Activated naive CD8-positive, alpha-beta T cell treated with anti-CD3 and anti-CD28 coated beads, Interleukin-2, amount 50 U/mL, for 24 hours (primary cell): ENCODE data around the gene IL17RC.
"Not testable (repeated sequence)": the region's sequence is repeated elsewhere in the genome, so short reads cannot be mapped to it uniquely, and the experiment has no call there.

Experiments
- ATAC-seq: fragments of 150-1000 bp; cut with Tn5 transposase; one replicate; pipeline ENCODE4 v1.10.0; 2021
- DNase-seq: peaks from one replicate; pipeline ENCODE4 v3.0.0; 2021
- H3K27ac Mint-ChIP-seq: one replicate; pipeline ENCODE4 v1.8.0; 2021; ENCODE audit warnings: mild to moderate bottlenecking, mixed read lengths
- H3K27me3 Mint-ChIP-seq: one replicate; pipeline ENCODE4 v1.8.0; 2021; ENCODE audit warnings: mixed read lengths
- H3K36me3 Mint-ChIP-seq: one replicate; pipeline ENCODE4 v1.8.0; 2021; ENCODE audit warnings: low read depth, mixed read lengths
- H3K4me1 Mint-ChIP-seq: one replicate; pipeline ENCODE4 v1.8.0; 2021; ENCODE audit warnings: mixed read lengths
- H3K4me3 Mint-ChIP-seq: one replicate; pipeline ENCODE4 v1.8.0; 2021; ENCODE audit warnings: mild to moderate bottlenecking, moderate library complexity, mixed read lengths
- H3K9me3 Mint-ChIP-seq: one replicate; pipeline ENCODE4 v1.8.0; 2021; ENCODE audit warnings: mixed read lengths

Gene IL17RC, protein sequence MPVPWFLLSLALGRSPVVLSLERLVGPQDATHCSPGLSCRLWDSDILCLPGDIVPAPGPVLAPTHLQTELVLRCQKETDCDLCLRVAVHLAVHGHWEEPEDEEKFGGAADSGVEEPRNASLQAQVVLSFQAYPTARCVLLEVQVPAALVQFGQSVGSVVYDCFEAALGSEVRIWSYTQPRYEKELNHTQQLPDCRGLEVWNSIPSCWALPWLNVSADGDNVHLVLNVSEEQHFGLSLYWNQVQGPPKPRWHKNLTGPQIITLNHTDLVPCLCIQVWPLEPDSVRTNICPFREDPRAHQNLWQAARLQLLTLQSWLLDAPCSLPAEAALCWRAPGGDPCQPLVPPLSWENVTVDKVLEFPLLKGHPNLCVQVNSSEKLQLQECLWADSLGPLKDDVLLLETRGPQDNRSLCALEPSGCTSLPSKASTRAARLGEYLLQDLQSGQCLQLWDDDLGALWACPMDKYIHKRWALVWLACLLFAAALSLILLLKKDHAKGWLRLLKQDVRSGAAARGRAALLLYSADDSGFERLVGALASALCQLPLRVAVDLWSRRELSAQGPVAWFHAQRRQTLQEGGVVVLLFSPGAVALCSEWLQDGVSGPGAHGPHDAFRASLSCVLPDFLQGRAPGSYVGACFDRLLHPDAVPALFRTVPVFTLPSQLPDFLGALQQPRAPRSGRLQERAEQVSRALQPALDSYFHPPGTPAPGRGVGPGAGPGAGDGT

GRCh38 chr3:9916734-9917680, at the start of gene IL17RC:
TSS of gene IL17RC (plus strand) at chr3:9917098. CDS start at chr3:9917316, 218 bp downstream.
- H3K36me3 Mint-ChIP-seq, result no peaks in the 10 kb centered on the region
- DNase-seq, result peak; percentile 53
- peak within 1 kb of the TSS; percentile 59 for H3K27ac Mint-ChIP-seq
- H3K9me3 Mint-ChIP-seq, result no peaks in the 10 kb centered on the region
- peak within 1 kb of the TSS; percentile 68 for H3K4me3 Mint-ChIP-seq
- peaks cover 18% of the 10 kb centered on the region for H3K4me1 Mint-ChIP-seq
- peak; percentile 76 for ATAC-seq
- H3K27me3 Mint-ChIP-seq, result peaks cover 3% of the 10 kb centered on the region

- H3K4me1 Mint-ChIP-seq, result no peaks in the 10 kb centered on the region
- no peak for ATAC-seq
Measured at GRCh38 chr3:9867106-9867505, 49.8 kb upstream of the IL17RC start.

GRCh38 chr3:9869955-9870354, 46.9 kb upstream of the IL17RC start:
- H3K4me1 Mint-ChIP-seq, result no peaks in the 10 kb centered on the region
- no peak for DNase-seq
- no peaks in the 10 kb centered on the region for H3K36me3 Mint-ChIP-seq
- no peak overlapping the region for H3K27ac Mint-ChIP-seq
- H3K27me3 Mint-ChIP-seq, result no peaks in the 10 kb centered on the region
- H3K4me3 Mint-ChIP-seq, result no peak overlapping the region
- no peak for ATAC-seq
- H3K9me3 Mint-ChIP-seq, result no peaks in the 10 kb centered on the region

More at GRCh38 chr3:9867106-9867505, 49.8 kb upstream of the IL17RC start:
- Mint-ChIP-seq H3K4me3 (no peak overlapping the region), H3K9me3 (no peaks in the 10 kb centered on the region), H3K27me3 (peaks cover 3% of the 10 kb centered on the region), H3K36me3 (no peaks in the 10 kb centered on the region), H3K27ac (no peak overlapping the region)
- no peak for DNase-seq

GRCh38 chr3:9870978-9871377, 45.9 kb upstream of the IL17RC start:
- no peaks in the 10 kb centered on the region for H3K4me1 Mint-ChIP-seq
- no peaks in the 10 kb centered on the region for H3K36me3 Mint-ChIP-seq
- no peak overlapping the region for H3K27ac Mint-ChIP-seq
- no peak for ATAC-seq
- no peaks in the 10 kb centered on the region for H3K9me3 Mint-ChIP-seq
- no peak for DNase-seq
- H3K4me3 Mint-ChIP-seq, result no peak overlapping the region
- no peaks in the 10 kb centered on the region for H3K27me3 Mint-ChIP-seq

DNA sequence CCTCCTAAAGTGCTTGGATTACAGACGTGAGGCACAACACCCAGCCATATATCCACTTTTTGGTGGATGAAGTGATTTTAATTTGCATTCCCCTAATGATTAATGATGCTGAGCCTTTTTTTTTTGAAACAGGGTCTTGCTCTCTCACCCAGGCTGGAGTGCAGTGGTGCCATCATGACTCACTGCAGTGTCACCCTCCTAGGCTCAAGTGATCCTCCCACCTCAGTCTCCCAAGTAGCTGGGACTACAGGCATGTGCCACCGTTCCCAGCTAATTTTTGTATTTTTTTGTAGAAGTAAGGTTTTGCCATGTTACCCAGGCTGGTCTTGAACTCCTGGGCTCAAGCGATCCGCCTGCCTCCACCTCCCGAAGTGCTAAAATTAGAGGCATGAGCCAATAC, 44.8 kb upstream of the IL17RC start:
- not testable (repeated sequence) for DNase-seq, H3K4me1 Mint-ChIP-seq, H3K27me3 Mint-ChIP-seq, H3K4me3 Mint-ChIP-seq, H3K36me3 Mint-ChIP-seq, ATAC-seq, H3K9me3 Mint-ChIP-seq, H3K27ac Mint-ChIP-seq

DNA sequence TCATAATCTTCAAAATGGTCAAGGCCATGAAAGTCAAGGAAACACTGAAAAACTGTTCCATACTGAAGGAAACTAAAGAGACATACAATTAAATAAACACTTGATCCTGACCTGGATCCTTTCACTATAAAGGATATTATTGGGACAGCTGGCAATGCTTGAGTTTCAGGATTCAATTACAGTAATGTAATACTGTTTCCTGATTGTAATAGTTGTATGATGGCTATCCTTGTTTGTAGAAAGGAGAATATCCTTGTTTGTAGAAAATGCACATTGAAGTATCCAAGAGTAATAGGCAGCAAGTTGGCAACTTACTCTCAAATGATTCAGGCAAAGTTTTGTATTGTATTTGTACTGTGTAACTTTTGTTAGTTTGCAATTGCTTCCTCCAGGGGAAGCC, 41.5 kb upstream of the IL17RC start:
- no peaks in the 10 kb centered on the region for H3K36me3 Mint-ChIP-seq
- H3K4me3 Mint-ChIP-seq, result no peak overlapping the region
- ATAC-seq, result no peak
- DNase-seq, result no peak
- no peaks in the 10 kb centered on the region for H3K27me3 Mint-ChIP-seq
- no peaks in the 10 kb centered on the region for H3K4me1 Mint-ChIP-seq
- H3K27ac Mint-ChIP-seq, result no peak overlapping the region
- H3K9me3 Mint-ChIP-seq, result no peaks in the 10 kb centered on the region

DNA sequence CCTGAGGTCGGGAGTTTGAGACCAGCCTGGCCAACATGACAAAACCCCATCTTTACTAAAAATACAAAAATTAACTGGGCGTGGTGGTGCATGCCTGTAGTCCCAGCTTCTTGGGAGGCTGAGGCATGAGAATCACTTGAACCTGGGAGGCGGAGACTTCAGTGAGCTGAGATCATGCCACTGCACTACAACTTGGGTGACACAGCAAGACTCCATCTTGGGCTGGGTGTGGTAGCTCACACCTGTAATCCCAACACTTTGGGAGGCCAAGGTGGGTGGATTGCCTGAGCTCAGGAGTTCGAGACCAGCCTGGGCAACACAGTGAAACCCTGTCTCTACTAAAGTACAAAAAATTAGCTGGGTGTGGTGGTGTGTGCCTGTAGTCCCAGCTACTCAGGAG, 40.6 kb upstream of the IL17RC start:
- H3K4me1 Mint-ChIP-seq, H3K27me3 Mint-ChIP-seq, H3K27ac Mint-ChIP-seq, H3K9me3 Mint-ChIP-seq, H3K36me3 Mint-ChIP-seq, ATAC-seq, DNase-seq, H3K4me3 Mint-ChIP-seq: not testable (repeated sequence)

DNA sequence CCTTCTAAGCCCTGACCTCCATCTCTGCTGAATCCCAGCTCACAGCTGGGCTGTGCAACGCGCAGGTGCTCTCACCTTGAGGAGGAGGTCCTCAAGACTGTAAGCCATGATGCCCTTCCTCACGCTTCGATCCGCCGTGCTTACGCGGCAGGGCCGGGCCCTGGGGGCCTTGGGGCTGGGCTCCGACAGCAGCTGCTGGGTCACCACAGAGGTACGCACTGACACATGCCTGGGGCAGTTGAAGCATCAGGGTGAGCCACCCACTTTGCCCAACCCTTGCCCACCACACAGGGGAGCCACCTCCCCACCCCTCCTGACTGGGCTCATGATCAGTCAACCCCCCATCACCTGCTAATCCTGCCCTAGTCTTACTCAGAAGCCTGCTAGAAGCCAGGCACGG, 39.9 kb upstream of the IL17RC start:
- Mint-ChIP-seq H3K4me1 (no peaks in the 10 kb centered on the region), H3K27ac (no peak overlapping the region), H3K36me3 (no peaks in the 10 kb centered on the region), H3K4me3 (no peak overlapping the region), H3K27me3 (no peaks in the 10 kb centered on the region), H3K9me3 (no peaks in the 10 kb centered on the region)
- peak; percentile 61 for ATAC-seq
- DNase-seq, result no peak

DNA sequence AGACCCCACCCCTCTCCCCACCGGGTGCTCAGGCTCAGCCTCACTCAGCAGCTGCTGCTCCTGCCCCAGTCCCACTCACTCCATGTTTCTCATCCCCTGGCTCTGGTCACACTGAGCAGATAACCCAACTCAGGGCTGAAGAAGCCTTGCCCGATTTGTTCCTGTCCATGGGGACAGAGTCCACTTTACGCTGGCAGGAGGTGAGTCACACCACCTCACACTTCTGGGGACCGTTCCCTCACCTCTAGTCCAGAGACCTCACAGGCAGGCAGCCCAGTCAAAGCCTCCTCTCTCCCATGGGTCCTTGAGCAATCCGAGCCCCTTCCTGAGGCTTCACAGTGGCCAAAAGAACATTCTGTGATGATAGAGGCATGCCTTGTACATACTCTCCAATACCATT, 38.2 kb upstream of the IL17RC start:
- H3K27me3 Mint-ChIP-seq, result no peaks in the 10 kb centered on the region
- H3K4me3 Mint-ChIP-seq, result no peak overlapping the region
- no peak for DNase-seq
- no peak overlapping the region for H3K27ac Mint-ChIP-seq
- H3K36me3 Mint-ChIP-seq, result no peaks in the 10 kb centered on the region
- H3K4me1 Mint-ChIP-seq, result no peaks in the 10 kb centered on the region
- no peaks in the 10 kb centered on the region for H3K9me3 Mint-ChIP-seq
- no peak for ATAC-seq

- H3K27me3 Mint-ChIP-seq, result no peaks in the 10 kb centered on the region
- no peaks in the 10 kb centered on the region for H3K36me3 Mint-ChIP-seq
- no peaks in the 10 kb centered on the region for H3K4me1 Mint-ChIP-seq
- no peak within 1 kb of the TSS for H3K27ac Mint-ChIP-seq
- DNase-seq, result no peak
- no peaks in the 10 kb centered on the region for H3K9me3 Mint-ChIP-seq
- ATAC-seq, result no peak
- H3K4me3 Mint-ChIP-seq, result no peak within 1 kb of the TSS
Measured at GRCh38 chr3:9879830-9880549, 36.9 kb upstream of the IL17RC start, which contains the start of gene CIDEC. TSS of gene CIDEC (minus strand) at chr3:9880253. CDS start at chr3:9878486, 1,767 bp downstream.

- Mint-ChIP-seq H3K27ac (no peak overlapping the region), H3K36me3 (no peaks in the 10 kb centered on the region), H3K4me1 (no peaks in the 10 kb centered on the region), H3K4me3 (no peak overlapping the region), H3K27me3 (no peaks in the 10 kb centered on the region), H3K9me3 (no peaks in the 10 kb centered on the region)
- DNase-seq (no peak), ATAC-seq (no peak)
Measured at GRCh38 chr3:9881441-9881840, 35.5 kb upstream of the IL17RC start.

- Mint-ChIP-seq H3K36me3 (no peaks in the 10 kb centered on the region), H3K4me1 (no peaks in the 10 kb centered on the region), H3K27ac (no peak overlapping the region), H3K27me3 (no peaks in the 10 kb centered on the region), H3K4me3 (no peak overlapping the region), H3K9me3 (no peaks in the 10 kb centered on the region)
- ATAC-seq (no peak), DNase-seq (no peak)
Measured at GRCh38 chr3:9883706-9884554, 33.0 kb upstream of the IL17RC start.

DNA sequence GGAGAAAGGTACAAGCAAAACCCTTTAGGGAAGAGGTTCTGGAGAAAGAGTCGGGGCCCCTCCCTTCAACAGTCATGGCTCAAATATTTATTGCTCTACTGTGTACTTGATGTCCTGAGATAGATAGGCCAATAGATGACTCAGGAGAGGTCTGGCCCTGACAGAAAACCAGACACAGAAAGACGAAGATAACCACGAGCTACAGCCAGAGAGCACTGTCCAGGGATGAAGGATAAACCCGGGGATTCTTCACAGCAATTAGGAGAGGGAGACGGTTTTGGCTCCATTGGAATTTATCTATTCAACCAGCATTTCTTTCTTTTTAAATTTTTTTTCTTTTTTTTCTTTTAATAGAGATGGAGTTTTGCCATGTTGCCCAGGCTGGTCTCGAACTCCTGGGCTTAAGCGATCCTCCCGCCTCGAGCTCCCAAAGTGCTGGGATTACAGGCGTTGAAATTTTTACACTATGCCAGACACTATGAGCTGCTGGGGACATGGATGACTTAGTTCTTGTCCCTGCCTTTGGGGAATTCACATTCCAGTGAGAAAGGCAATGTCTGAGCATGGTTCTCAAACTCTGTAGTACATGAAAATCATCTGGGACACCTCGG, 32.2 kb upstream of the IL17RC start:
- Mint-ChIP-seq H3K4me3 (no peak overlapping the region), H3K9me3 (no peaks in the 10 kb centered on the region), H3K36me3 (no peaks in the 10 kb centered on the region), H3K27ac (no peak overlapping the region), H3K4me1 (peaks cover 3% of the 10 kb centered on the region), H3K27me3 (no peaks in the 10 kb centered on the region)
- DNase-seq (no peak), ATAC-seq (no peak)
